T-helper 1 cell (primary cell): ENCODE data around the gene SETBP1.

Experiments used
- DNase-seq, 5 donors: peaks; one replicate each; pipeline ENCODE4 v3.0.0-alpha.2; 2012 to 2020

SETBP1 gene

DNA sequence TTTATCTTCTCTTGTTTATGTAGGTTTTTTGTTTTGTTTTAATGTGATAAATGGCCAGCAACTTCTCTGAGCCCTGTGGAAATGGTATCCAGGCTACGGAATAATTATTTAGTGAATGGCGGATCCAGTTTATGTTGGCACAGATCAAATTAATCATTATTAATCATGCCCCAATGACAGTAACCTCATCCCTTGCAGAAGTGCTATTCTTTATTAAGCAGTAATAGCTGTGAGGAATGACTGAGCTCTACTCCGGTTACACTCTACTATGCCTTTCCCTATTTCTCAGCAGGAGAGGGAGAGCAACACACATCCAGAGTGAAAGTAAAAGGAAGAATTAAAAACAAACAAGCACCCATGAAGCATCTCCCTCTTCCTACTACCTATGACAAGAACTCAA, 84.8 kb downstream of the SETBP1 start:
- no peak for DNase-seq

DNA sequence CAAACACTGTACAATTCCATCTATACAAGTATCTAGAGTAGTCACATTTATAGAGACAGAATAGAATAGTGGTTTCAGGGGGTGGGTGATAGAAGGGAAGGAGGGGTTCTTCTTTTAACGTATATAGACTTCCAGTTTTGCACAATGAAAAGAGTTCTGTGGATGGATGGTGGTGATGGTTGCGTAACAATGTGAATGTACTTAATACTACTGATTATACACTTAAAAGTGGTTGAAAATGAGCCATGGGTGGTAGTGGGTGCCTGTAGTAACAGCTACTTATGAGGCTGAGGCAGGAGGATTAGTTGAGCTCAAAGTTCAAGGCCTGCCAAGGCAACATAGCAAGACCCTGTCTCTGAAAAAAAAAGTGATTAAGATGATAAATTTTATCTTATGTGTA, 85.8 kb downstream of the SETBP1 start:
- no peak for DNase-seq

DNA sequence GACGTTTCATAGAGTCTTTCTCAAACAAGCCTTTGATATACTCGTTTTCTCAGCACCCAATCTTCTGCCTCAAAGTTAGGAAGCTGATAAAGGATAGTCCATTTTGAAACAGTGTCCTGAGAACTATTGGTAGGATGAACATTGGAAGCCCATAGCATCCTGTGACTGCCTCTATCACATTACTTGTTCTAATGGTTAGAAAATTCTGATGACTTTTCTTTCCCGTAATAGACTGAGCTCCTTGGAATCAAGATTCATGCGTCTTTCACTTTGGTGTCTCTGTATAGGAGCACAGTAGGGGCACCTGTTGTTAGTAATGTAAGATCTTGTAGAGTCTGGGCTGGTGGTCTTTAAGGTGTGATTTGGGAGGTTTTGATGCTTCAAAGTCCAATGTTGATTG, 87.1 kb downstream of the SETBP1 start:
- no peak for DNase-seq

DNA sequence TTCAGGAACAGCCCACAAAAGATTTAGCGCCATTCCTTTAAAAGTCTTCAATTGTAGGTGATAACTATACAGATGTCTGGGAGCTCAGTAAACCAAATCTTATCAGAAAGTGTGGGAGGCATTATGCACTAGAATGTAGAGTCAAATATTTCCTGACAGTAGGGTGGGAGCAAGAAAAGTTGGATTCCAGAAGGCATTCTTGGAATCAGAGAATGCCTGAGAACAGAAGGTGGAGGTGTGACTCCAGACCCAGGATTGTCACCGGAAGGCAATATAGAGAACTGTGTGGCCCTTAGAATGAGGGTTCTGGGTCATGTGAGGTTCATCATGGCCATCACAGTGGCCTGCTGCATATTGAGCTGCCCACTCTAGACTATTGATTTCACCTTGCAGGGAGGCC, 90.0 kb downstream of the SETBP1 start:
- DNase-seq: no peak

DNA sequence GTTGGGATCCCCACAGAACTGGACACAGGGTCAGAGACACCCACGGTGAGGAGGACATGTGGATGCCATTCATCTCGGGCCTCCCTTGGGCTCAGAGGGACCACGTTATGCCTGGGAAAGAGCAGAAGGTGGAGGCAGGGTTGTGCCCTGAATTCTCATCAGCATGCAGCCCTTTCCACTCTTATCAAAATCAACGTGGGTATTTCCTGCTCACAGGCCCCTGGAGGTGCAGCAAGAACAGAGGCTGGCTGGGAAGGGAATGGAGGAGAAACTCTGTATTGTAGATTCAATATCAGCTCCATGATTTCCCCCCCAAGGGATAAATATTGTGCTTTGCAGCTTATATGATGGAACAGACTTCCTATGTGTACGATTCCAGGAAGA, 90.9 kb downstream of the SETBP1 start:
- no peak for DNase-seq

DNA sequence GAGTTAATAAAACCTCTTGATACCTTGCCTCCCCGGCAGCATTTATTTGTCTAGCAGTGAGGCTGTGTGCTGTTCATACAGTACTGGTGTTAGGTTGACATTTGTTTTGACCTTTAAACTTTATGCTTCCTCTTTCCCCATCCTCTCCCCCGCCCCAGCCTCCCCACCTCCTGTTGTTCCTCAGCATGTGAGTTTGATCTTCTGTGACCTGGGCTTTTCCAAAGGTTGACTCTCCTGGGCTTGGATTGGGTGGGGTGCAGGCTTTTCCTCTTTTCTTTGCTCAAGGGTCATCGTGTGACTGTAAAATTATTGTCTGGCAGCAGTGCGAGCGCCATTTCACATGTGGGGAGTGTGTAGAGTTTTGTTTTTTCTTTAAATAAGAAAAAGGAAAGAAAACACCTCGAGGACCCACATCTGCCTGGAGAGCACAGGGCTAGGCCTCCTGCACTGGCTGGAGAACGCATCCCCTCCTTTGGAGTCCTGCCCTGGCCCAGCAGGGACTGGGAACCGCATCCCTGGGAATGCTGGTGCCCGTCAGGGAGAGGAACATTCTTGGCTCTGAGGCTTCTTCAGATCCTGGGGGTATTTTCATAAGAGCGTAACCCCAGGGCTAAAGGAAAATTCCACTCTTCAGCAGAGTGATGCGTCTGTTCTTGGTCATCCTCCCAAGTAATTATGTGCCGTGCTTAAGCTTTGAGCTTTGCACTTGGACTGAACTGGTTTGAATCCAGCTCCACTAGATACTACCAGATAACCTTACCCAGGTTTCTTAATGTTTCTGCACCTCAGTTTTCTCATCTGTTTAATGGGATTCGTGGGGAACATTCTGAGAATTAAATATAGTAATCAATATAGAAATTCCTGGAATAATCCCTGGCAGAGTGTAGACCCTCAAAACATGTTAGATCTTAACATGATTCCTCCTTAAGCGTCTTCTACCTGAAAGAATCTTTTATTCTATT, 91.5 kb downstream of the SETBP1 start:
- no peak for DNase-seq

DNA sequence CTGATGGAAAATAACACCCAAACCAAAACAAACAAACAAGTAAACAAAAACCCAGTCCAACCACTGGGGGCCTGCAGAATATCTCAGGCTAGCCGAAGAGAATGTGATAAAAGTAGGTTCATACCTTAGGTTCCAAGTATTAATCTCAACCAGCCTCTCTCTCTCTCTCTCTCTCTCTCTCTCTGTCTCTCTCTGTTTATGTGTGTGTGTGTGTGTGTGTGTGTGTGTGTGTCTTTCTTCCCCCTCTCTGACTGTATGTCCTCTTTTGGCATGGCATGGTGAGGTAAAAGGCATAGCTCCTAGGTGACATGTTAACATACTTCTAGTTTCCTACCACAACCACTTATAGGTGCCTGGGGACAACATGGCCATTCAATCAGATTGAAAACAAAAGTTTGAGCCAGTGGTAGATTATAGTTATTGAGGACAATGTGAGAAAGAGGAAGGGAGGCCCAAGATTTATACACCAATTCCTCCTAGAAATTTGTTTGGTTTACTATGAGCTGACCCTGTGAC, 93.0 kb downstream of the SETBP1 start:
- no peak for DNase-seq

DNA sequence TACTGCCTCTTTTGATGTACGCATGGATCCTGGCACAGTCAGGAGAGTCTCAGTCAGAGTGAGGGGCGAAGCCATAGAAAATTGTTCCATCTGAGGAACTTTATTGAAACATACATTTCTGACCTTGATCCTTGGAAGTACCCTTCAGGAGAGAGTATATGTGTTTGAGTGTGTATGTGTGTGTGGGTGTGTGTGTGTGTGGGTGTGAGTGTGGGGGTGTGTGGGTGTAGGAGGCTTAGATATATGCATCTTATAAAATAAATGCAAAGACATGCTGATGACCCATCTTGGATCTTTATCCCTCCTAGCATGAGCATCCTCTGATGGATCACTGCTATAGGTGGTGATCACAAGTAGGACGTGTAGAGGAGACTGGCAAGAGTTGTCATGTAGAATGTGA, 93.5 kb downstream of the SETBP1 start:
- no peak for DNase-seq

DNA sequence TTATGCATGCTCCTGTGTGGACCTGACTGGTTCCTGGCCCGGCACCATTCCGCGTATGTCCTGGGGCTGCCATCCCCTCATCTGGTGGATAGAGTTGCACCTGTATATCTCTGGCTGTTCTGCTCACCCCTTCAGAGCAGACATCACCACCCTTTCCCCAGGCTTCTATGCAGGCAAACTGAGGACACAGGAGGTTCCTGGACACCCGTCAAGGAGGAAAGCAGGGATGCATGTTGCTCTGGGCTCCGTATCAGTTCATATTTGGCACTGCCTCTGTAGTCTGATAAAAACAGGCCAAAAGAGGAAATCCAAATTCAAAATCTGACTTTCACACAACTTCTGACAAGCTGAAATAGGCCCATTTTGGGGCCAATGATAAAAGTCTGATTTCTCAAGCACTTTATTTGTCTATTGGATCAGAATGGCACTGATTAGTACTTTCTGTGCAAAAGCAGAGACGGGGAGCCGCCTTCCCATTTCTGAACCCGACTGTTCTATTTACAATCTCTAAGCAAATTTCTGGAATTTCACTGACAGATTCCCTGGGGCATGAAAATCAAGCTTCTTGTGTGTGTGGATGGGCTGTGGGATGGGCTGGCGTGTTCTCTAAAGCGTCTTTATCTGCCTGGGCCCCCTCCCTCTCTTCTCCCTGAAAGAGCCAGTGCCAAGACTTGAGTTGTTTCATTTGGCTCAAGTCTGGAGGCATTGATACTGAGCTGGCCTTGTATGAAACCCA, 96.9 kb downstream of the SETBP1 start:
- no peak for DNase-seq

DNA sequence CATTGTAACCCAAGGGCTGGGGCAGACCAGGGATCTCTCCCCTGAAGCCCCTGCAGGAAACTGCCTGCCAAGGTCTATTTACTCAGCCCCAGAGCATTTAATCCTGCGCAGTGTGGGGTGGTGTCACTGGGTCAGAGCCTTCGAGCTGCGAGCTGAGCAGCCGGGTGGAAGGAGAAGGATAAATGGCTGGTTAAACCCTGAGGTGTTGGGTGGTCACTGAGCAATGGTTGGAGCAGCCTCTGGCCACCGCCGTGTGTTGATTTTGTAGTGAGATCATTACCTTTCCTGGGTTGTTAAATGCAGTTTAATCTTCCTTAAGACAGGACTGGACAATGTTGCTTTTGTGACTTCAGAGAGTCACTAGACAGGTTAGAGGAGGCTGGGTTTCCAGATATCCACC, 98.1 kb downstream of the SETBP1 start:
- no peak for DNase-seq

DNA sequence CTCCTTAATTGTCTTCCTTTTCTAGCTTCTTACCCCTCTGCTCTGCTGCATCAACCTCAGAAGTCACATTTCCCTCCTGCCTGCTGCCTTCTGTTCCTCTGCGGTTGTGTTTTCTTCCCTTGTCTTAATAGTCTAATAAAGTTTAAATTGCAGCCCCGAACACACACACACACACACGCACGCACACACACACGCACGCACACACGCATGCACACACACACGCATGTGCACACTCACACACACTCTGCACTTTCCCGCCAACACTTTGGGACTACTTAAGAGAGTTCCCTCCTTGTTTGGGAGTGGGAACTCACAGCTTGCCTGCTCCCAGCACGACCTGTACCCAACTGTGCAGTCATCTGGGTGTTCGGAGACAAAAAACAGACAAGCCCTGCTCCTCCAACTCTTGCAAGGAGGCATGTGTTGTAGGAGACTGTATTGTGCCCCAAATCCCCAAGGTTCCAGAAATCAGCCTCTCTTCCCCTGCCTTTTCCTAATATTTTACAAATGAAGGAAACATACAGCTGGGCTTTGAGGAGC, 99.1 kb downstream of the SETBP1 start:
- no peak for DNase-seq

DNA sequence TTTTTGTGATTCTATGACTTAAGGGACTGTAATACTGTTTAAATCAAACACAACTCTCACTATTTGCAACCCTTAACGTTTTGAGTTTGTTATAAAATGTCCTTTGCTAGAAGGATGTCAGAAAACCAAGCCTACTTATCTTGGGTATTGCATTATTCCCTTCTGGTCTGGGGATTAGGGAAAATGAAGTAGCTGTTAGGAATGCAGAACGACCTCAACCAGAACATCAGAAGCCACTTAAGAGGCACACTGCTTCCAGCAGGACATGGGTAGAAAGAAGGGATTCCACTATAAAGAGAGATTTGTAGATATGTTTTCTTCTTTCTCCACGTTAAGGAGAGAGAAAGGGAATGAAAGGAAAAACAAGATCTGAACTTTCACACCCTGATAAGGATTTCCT, 101.2 kb downstream of the SETBP1 start:
- no peak for DNase-seq

DNA sequence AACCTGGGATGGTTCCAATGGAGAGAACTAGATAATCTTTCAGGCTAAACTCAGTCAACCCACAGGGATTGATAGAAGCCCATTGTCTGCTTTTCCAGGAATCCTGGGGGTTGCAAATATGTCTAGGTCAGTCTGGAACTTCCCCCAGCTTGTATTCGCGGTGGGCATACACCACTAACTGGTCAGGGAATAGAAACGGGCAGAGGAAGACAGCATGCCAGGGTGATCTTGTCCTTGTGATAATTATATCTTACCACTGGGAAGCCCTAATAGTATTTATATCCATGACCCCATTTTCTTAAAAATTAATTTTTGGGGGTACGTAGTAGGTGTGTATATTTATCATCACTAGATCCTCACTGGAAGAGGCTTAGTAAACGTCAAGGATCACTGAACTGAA, 101.9 kb downstream of the SETBP1 start:
- DNase-seq: no peak

DNA sequence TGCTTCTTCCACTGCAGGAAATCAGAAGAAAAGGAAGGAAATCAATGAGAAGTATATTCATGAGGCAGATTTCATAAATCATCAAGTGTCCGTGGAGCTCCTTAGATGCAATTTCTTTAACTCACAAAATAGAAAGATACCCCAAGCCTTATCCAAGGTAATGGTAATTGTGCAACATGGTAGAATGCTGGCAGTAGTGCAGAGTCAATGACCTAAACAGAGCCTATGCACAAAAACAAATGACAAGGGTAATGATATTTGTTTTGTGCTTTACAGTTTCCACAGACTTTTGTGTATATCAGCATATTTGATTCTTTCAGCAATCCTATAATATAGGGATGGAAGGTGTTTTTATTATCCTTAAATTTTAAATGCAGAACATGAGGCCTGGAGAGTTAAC, 102.7 kb downstream of the SETBP1 start:
- no peak for DNase-seq

DNA sequence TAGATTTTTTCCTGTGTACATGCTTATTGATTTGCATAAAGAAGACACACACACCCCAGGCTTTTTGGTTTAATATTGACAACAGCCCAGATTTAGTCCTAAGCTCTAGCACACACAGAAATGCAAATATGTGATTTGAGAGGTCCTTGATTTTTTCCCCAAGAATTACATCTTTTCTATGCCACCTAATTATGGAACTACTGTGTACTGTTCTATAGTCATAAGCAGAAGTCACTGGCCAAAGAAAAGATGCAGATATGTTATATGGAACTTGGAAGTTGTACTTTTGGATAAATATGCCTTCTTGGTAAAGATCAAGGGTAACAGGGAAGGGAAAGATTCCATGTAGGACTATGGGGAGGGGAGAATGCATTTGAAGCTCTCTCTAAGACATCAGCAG, 105.6 kb downstream of the SETBP1 start:
- DNase-seq: no peak

DNA sequence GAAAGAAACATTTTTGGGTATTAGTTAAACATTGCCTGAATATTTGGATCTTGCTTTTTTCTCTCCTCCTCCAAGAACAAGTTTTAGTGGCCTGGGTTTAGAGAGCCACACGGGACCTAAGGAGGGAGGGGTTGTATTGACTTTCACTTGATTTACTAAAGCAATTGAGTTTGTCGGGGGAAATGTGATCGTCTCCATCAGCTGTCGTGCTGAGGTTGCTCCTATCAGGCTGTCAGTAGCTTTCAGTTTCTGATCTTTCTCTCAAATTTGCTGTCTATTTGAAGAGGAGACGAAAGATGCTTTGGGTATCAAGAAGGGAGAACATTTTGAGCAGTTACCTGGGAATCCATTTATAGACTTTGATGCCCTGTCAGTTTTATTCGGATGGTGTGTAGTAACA, 106.0 kb downstream of the SETBP1 start:
- peak in 1 of 5 donors; percentile 15 for DNase-seq

DNA sequence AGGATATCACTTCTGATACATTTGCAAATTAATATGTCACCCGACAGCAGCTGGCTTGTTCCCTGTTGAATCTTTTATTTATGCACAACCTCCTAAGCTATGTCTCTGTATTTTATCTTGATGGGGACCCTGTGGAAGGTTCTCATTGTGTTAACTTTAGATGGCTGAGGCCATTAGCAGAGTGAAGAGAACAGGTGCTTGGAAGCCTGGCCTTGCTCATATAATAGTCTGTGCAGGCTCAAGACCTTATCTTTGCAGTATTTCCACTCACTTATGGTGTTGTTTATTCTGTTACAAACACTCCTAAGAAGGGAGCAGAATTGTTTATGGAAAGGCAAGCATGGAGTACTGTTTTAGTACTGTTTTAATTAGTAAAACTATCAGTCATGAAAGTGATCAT, 107.6 kb downstream of the SETBP1 start:
- no peak for DNase-seq

DNA sequence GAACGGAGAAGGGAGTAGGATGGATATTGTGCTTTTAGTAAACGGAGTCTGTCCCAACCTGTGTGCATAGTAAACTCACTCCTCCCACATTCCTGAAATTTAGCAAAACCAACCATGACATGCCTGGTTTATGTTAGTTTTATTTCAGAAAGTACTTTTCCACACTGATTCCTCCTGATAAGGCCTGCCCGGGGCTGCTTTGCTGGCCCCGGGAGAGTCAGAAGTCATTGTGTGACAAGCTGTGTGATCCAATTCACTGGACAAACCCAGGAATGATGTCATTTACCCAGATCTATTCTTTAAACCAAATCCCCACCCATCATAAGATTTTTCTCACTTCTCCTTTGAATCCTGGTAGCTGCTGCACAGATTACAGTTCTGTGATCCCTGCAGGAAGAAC, 109.0 kb downstream of the SETBP1 start:
- DNase-seq: no peak

DNA sequence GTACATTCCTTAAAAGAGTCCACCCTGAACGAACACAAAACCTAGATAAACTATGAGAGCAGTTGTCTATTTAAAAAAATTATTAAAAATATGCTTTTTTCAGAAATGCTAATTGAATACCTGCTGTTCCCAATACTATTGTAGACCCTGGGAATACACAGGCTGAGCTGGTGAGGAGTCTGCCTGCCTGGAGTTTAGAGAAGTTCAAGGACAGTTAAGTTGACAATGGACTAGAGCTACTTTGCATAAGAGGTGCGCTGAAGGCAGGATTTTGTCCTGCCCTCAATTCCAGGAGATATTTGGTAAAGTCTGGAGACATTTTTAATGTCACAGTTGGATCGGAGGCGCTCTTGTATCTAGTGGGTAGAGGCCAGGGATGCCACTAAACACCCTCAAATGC, 110.2 kb downstream of the SETBP1 start:
- DNase-seq: no peak

DNA sequence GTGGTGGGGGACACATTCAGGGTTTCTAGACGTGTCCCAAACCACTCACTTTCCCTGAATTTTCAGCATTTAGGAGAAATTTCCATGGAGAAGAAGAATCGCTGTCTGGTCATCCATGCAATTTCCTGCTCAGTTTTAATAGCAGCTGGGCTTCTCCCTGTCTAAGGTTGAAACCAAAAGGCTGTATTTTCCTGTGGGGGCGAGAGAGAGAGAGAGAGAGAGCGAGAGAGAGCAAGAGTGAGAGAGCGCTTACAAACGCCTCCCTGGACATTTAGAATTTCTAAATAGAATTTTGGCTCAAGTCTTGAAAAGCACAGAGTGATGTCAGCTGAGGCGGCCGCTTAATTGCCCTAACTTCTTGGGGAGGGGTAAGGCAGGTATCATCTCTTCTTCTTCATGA, 110.8 kb downstream of the SETBP1 start:
- DNase-seq: no peak

DNA sequence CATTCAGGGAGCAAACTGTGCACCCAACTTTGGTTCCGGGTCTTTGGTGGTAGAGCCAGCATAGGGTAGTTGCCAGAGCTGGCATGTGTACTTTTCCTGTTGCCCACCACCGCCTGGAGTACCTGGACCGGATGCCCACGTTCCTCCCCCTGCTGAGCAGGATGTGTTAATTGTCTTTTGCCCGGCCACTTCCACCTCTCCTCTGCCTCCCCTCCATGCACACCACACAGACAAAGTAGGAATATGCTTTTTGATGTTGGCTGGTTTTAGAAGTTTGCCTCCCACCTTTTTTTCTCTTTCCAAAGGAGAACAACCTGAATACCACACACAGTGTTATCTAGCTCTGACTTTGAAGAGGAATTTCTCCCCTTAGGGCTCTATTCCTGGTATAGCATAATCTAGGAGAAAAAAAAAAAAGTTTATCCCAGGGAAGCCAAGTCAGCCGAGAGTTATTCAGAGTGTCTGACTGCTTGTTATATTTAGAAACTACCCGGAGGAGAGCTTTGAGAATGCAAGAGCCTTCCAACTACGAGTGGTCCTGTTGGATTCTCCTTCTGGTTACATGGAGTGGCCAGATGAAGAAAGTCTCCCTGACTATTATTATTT, 111.9 kb downstream of the SETBP1 start:
- DNase-seq: no peak

DNA sequence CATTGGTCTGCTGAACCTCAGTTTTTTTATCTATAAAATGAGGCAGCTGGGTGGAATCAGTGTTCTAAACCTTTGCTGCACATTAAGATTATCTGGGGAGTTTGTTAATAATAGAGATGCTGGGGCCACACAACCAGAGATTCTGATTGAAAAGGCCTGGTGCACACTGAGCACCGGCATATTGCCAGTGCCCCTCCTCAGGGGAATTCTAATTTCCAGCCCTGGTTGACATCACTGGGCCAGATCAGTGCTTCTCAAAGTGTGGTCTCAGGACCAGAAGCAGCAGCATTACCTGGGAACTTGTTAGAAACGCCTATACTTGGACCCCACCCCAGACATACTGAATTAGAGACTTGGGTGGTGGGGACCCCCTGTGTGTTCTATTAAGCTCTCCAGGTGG, 112.5 kb downstream of the SETBP1 start:
- DNase-seq: no peak

DNA sequence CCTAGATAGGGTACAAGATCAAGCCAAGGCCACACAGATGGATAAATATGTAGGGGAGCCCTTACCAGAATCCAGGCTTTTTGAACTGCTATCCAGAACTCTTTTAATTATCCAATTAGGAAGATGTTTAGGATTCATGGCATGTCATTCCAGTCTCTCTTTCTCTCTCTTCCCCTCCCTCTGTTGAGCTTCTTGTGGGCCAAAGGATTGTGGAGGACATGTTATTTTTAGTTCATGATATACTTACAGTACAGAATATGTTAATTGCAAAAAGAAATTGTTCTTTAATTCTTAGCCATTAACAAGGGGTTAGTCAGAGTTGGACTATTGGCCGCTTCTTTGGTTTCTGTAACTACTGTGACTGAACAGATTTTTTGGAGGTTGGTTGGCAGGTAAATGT, 113.0 kb downstream of the SETBP1 start:
- DNase-seq: no peak
